NCI-H2107 treated with DMSO at 0.1 percent for 48 hours (cell line): Measurements from ENCODE around the gene SPAG7.

ENCODE experiments used
- DNase-seq: peaks from one replicate; lab custom pipeline; 2025; ENCODE audit not compliant: unreplicated experiment; lab: John Stamatoyannopoulos, UW

Gene SPAG7

GRCh38 chr17:4950746-4951204, 16.8 kb downstream of the SPAG7 start, which contains the start of gene ENO3:
Gene ENO3 (plus strand): TSS chr17:4951119. CDS start chr17:4951830, 711 bp downstream.
- DNase-seq, result no peak

GRCh38 chr17:4950075-4950745, 17.4 kb downstream of the SPAG7 start:
- no peak for DNase-seq

- no peak for DNase-seq
These were observed 18.1 kb downstream of the SPAG7 start for GRCh38 chr17:4949321-4950074.

GRCh38 chr17:4948931-4949320, 18.7 kb downstream of the SPAG7 start:
- no peak for DNase-seq

GRCh38 chr17:4948166-4948930, 19.3 kb downstream of the SPAG7 start, which contains the start of gene PFN1:
Gene PFN1 (minus strand): TSS chr17:4948530. CDS start chr17:4948394, 136 bp downstream.
- DNase-seq, result peak; percentile 43

- DNase-seq, result no peak
These were observed 20.0 kb downstream of the SPAG7 start for GRCh38 chr17:4947411-4948165.

- no peak for DNase-seq
These were observed 20.6 kb downstream of the SPAG7 start for GRCh38 chr17:4947010-4947410.

- no peak for DNase-seq
These were observed 21.2 kb downstream of the SPAG7 start for GRCh38 chr17:4946312-4946976.

GRCh38 chr17:4945944-4946280, 21.7 kb downstream of the SPAG7 start:
- DNase-seq, result no peak

- no peak for DNase-seq
These were observed 22.3 kb downstream of the SPAG7 start for GRCh38 chr17:4945176-4945943.

- DNase-seq, result no peak
These were observed 23.0 kb downstream of the SPAG7 start for GRCh38 chr17:4944554-4945175.

- no peak for DNase-seq
These were observed 23.5 kb downstream of the SPAG7 start for GRCh38 chr17:4944163-4944553.

GRCh38 chr17:4942760-4943508, 24.7 kb downstream of the SPAG7 start:
- no peak for DNase-seq

GRCh38 chr17:4941319-4941610, 26.4 kb downstream of the SPAG7 start:
- DNase-seq, result no peak

GRCh38 chr17:4940555-4941318, 26.9 kb downstream of the SPAG7 start:
- DNase-seq, result no peak

- peak; percentile 82 for DNase-seq
These were observed 27.6 kb downstream of the SPAG7 start, which contains the start of the genes RNF167 and SLC25A11 for GRCh38 chr17:4939796-4940554. Gene RNF167 (plus strand): TSS chr17:4940268. CDS start chr17:4940910, 642 bp downstream. Gene SLC25A11 (minus strand): TSS chr17:4940046. CDS start chr17:4939910, 136 bp downstream.

GRCh38 chr17:4939546-4939795, 28.1 kb downstream of the SPAG7 start:
- no peak for DNase-seq
